ENCODE results near the gene EBF3.

The EBF3 gene

DNA sequence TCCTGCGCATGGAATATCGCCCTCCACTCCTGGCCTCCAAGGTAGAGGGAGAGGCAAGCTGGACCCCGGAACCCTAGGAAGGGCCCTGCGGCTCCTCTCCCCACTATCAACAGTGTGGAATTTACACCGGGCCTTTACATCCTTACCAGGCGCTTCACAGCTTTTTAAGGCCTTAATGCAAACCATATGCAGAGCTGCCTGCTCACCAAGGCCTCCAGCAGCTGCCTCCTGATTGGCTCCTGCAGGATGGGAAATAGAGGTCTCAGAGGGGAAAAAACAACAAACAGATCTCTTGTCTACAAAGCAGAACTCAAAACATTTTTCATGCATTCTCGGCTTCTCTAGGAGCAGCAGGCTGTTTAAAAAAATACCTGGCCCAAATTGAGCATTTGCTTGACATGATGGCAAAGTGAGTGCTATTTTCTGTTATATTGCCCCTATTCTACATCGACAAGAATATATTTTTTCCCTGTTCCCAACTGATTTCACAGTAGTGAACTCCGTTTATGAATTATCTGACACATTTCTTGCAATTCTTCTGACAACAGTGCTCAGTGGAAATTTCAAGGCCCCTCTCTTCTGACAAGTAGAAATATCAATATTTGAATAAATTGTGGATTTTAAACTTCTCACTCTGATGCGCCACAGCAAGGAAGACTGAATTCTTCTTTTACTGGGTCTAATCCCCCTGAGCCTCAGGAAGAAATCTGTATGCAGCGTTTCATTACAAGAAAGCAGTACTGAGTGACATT is 51.7 kb downstream of the EBF3 start:
- DNase-seq (ENCODE audit: low read depth), result peak; percentile 62

DNA sequence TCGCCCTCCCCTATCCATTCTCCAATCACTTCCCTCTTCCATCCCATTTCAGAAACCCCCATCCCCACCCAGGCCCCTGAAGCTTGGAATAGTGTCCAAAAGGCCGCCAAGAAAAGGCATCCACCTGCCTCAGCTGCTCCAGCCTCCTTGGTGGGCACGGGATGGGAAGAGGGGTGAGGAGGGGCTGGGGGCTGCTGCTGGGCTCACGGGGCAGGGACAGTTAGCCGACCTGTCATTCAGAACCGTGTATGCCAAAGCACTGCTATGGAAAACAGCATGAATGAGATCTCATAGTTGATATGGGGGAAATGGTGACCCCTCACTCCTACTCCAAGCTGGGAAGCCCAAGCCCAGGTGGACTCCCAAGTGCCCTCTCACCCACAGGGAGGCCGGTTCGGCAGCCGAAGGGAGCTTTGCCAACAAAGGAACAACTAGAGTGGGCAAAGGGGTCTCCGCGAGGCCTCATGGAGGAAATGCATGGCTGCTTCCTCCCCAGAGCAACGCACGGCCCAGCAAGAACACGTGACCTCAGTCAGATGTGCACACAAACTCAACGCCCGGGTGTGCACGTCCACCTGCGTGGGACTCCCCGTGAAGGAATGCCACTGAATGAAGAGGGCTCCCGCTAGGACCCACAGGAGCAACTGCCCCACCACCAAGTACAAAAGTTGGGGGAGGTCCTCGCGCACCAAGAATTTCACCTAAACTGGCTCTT is 52.5 kb downstream of the EBF3 start:
- DNase-seq (ENCODE audit: low read depth), result no peak

DNA sequence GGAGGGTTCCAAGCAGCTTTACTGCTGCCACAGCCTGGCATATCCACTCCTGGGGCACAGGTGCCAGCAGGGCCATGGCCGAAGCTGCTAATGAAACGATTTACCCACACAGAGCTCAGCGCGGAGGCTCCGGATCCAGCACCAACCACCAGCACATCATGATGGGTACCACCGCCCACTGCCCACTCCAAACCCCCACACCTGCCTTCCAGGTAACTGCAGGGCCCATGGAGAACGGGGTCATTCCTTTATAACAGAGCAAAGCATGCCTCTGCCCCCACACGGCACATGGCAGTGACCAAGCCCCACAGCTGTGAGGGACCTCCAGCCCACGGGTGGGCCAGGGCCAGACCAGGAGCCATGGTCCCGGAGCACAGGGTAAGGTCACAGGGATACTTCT is 53.2 kb downstream of the EBF3 start:
- DNase-seq (ENCODE audit: low read depth), result no peak

DNA sequence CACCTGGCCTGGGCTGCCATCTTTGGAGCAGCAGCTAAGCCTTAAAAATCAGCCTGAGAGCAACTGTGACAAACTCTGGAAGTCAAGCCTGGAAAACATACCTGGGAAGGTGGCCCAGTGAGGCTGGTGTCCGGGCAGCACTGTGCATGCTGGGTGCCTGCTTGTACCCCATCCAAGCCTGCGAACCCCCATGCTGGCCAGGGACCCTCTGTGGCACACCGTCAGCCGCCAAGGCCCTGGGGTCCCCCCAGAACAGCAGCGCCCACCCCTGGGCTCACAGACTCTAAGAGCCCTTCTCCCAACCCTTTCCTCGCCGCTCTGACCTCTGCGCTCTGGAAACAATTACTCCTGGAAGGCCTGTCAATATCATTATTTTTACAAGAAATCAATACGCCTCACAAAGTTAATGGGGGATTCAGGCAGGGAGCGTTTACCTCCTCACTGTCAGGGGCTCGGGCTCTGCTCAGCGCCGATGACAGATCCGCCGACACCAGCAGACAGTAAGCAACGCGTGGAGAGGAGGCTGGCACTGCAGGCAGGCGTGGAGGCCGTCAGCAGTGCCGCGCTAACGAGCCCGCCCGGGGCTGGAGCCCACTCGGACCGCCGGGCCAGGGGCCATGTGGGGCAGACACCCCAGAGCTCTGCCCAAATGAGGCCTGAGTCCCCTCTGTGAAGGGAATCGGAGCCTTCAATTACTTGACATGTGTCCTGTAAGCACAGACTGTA is 54.4 kb downstream of the EBF3 start:
- no peak for DNase-seq (ENCODE audit: low read depth)

DNA sequence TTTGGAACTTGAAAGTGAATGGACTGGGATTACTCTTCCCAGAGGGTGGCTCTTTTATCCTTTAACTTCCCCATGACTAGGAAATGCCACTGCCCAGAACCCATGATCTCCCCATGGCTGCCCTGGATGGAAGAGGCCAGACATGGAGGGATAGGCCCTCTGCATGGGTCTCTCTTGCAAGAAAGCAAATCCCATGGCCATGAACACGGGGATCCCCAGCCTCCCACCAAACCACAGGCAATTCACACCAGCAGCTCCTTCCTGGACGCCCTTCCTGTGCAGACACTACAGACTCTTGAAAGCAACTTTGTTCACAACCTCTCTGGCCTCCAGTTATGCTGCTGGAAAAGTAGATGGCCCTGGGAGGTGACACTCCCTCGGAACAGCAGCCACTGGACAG is 55.0 kb downstream of the EBF3 start:
- no peak for DNase-seq (ENCODE audit: low read depth)

DNA sequence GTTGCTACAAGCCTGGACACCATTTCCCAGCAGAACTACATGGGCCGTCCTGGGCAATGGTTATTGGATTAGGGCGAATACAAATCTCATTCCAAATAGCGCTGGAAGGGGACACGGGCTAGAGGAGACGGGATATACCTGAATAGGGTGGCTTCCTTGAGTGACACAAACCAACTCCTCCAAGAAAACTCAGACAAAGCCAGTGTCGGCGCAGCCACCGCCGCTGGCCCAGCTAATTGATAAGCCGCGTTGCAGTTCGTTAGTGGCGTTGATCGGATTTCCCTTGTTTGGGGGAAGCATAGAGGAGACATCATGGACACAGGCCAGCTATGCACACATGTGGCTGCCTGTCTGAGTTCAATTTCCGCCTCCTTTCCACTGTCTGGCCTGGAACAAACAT is 55.7 kb downstream of the EBF3 start:
- no peak for DNase-seq (ENCODE audit: low read depth)

DNA sequence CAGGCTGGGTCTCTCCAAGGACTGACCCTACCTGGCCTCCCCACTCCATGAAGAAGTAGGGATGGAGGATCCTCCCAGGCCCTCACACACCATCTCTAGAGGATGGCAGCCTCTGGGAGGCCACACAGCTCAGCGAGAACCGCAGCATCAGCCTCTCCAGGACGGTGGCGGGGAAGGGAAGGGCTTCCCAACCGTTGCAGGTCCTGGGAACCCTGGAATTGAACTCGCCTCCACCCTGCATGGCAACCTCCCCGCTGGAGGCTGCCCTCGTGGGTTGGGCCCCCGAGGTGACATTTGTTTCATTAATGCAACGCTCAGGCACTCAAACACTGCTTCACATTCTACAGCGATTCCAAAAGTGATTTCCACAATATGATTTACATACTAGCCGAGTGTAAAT is 58.5 kb downstream of the EBF3 start:
- no peak for DNase-seq (ENCODE audit: low read depth)

DNA sequence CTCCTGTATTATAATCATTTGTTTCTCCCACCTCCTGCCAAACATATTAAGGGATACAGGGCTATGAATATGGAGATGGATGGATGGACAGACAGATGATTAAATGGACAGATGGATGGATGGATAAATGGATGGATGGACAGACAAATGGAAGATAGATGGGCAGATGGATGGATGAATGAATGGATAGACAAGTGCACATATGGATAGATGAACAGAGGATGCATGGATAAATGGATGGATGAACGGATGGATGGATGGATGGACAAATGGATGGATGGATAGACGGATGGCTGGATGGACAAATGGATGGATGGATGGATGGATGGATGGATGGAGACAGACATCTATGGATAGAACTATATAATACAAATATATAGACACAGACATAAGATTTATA is 59.8 kb downstream of the EBF3 start:
- DNase-seq (ENCODE audit: low read depth), result no peak

DNA sequence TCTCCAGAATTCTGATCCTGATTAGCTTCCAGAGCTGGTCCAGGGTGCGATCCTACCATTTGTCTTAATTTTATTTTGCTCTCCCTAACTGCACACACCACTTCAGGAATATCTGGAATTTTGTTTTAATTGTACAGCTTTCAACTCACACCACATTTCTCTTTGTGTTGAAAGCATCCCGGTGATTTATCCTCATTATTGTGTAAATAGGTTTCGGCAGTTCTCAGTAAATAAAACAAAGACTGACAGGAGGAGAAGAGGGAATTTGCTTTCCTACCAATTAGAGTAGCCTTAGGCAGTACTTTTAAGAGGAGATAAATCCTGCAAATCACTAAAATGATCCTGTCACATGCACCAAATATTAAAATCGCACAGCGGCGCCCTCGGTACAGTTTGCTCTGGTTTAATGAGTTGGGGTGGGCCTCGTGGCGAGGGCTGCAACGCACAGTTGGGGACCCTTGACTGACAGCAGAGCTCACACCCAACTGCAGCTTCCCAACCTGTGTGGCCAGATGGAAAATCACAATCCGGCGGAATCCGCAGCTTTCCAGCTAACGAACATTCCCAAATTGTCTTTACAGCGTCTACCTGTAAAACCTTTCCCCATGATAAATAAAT is 62.6 kb downstream of the EBF3 start:
- no peak for DNase-seq (ENCODE audit: low read depth)

DNA sequence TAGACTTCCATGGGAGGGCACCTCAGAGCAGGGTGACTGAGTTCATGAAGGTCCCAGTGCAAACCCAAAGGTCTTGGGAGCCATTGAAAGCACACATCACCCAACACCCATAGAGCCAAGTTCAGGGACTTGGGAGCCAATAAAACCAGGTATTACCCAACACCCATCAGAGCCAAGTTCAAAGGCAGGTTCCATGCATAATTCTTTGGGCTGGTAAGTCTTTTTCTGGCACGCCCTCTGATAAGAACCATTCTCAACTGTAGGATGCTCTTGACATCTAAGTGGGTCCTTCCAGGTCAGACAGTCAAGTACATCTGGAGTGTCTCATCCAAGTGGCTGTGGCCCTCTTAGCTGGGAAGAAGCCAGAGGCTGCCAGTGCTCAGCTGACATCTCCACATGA is 63.2 kb downstream of the EBF3 start:
- no peak for DNase-seq (ENCODE audit: low read depth)

DNA sequence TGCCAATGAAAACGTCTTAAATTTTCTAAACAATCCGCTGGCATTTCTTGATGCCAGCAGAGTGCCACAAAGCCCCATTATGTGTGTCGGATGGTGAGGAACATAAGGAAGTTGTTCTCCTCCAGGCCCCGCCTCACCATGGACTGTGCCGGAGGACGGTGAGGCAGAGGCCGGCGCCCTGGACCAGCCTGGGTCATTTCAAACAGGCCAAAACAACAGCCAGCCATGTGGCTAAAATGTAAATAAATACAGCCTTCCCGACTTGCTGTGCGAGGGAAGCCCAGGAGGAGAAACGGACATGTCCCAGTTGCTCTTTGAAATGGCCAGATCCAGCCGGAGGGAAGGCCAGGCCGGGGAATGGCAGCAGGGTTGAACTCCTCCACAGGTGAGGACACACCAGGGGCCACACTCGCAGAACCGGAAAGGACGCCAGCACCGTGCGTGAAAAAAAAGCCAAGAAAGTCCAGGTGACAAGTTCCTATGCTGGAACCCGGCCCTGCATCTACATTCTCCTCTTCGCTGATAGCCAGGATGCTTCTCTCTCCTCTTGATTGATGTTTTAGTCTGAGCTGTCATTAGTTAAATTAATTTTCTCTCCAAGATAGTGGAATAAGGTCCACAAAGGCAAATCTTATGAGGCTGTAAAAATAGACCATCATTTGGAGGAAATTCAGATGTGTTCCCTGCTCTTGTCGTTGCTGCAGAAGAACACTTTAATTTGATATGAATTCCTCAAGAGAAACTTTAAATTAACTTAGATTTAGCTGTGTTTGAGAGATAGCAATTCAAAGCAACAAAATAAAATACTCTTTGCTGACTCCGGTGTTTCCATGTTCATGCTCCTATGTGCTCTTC is 64.6 kb downstream of the EBF3 start:
- no peak for DNase-seq (ENCODE audit: low read depth)

DNA sequence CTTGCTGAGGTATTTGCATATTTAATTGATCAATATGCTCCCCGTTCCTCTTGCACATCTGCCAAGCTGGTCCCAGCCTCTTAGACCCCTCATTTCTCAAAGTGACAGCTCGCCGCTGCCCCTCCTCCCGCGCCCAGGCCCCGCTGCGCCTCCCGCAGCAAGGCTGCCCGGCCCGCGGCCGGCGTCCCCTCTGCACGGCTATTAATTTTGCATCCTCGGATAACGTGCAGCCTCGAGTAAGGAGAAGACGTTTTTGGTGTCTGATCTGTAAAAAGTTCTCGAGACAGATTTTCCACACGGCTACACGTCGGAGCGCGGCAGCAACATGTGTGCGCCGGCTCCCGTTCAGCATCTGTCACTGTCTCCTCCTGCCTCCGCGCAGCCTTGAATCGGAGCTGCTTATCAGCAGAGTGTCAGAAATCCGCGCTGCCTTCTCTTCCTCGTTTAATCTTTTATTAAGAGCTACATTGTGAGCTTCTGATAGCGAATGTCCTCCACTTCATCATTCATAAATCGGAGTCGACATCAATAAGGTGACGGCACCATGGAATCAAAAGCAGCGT is 65.3 kb downstream of the EBF3 start:
- no peak for DNase-seq (ENCODE audit: low read depth)

DNA sequence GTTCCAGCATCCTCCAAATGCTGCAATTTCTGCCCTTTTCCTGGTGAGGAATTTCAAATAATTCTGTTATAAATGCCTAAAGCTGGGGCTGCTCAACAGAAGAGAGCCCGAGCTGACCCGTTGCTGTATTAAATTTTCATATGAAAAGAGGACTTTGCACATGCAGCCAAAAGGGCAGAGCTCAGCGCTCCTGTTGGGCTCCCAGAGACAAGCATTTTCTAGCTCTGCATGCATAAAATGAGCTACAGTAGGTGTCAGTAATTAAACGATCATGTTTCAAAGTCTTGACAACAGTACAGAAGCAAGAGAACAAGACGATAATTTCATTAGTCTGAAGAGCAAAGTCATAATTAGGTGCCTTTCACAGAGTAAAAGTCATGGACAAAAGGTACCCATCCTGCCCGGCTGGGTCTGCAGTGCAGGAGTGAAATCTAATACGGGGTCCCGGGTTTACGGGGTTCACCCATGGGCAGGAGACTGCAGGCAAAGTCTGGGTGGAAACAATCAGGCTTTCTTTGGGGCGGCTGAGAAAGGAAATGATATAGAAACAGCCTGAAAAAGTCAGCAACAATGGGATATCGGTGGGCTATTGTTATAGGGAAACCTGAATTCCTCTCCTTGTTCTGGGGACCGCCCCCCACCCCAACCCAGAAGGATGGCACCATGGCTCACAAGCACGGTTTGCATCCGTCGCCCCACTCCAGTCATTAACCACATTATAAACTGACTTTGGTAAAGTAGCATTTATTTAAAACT is 66.0 kb downstream of the EBF3 start:
- DNase-seq (ENCODE audit: low read depth), result no peak

DNA sequence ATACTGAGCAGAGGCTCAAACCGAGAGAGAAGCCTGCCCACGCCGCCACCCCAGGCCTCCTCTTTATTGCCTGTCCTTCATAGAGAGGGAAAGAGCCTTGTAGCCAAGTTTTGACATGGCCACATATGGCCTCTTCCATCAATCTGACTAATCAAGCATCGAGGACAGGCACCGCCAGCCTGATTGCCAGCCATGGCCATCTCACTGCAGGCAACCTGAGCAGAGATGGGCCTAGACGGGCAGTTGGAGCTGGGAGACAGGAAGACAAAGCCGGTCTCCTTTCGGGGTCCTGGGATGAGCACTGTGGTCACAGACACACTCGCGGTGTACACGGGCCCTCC is 67.2 kb downstream of the EBF3 start:
- no peak for DNase-seq (ENCODE audit: low read depth)

DNA sequence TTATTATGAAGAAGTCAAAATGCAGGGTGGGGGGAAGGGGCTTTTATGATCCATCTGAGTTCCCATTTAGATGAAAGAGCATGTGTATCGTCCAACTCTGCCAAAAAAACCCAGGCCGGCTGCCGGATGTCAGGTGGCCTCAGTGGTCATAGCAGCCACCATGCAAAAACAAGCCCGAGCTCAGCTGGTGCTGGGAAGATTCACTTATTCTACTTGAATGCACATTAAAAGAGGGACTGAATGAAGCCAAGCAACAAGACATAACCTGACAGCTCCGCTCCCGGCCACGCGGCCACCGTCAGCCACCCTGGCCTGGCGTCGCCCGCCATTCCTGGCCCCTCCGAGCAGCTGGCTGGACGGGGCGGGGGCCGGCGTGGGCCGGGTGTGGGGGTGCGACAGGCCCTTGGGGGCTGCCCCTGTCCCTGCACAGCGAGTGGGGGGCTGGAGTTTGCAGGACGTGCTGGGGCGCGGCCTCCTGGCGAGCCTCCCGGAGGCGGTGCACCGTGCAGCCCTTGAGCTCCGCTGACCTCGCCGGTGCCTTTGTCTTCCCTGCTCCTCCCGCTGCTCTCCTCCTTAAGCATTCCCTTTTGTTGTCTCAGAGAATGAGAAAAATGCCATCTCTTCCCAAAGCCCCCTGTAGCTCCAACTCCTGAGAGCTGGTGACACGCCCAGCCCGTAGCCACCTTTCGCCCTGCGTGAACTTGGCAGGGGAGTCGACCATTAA is 67.8 kb downstream of the EBF3 start:
- no peak for DNase-seq (ENCODE audit: low read depth)

DNA sequence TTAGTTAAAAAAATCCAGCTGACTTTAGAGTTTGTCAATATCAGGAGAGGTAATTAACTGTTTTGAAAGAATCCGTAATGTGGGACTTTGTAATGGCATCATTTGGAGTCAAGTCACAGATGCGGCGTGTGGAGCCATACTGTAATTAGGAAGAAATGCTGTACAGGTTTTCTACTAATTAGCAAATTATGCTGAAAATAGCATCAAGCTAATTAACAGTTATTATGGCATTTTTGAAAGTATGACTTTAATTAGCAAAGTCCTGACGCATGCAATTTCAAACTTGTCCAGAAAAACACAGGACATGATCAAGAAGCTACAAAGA is 68.3 kb downstream of the EBF3 start:
- DNase-seq (ENCODE audit: low read depth), result no peak

DNA sequence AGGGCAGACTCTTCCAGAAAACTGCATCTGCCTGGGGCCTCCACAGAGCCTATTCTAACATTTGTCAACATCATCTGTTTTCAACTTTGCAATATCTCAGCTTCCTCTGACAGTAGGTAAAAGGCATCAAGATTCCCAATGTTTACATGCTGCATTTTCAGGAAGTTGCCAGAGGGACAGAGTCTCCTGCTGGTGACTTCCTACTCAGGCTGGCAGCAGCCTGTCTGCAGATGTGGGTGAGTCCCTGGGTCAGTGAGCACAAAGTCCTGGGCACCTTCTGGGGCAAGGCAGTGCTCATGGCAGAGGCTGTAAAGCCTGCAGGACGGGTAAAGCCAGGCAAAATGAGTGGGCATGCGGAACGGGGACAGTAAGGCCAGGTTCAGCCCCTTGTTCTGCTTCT is 69.4 kb downstream of the EBF3 start:
- no peak for DNase-seq (ENCODE audit: low read depth)

DNA sequence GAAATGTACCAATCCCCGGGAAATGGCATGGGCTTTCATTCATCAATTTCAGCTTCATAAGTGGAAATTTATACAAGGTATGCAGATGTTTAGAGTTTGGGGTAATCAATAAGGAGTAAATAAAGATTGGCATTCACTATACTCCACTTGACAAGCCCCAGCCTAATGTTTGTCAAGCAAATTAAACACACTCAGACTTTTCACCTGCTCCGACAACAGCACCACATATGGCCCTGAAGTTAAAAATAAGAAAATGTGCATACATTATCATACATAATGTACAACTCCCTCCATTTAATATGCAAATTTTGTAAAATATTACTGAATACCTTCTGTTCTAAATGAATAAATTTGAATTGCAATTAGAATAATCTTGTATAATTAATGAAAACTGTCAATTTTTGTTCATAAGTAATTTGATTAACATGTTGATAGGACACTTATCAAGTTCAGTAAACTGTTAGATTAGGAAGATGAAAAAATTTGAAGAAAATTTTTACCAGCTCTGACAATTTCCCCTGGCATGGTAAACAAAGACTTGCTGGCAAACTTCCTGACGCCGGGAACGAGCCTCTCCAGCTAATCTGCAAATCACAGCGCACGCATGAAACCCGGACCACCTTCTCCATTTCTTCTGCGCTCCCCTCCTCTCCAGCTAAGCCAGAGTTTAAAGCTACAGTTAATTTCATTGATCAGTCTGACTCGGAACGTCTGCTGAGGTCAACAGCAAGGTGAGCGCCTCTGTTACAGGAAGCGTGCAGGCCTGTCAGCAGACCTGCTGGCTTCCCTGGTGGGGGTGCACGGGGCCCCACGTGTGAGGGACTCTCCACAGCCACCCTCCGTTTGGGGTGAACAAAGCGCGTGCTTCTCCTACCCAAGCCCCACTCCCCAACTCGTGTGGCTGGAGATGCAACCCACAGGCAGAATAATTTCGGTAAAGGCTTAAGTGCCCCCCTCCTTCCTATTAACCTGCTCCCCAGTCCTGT is 70.7 kb downstream of the EBF3 start:
- DNase-seq (ENCODE audit: low read depth), result no peak

DNA sequence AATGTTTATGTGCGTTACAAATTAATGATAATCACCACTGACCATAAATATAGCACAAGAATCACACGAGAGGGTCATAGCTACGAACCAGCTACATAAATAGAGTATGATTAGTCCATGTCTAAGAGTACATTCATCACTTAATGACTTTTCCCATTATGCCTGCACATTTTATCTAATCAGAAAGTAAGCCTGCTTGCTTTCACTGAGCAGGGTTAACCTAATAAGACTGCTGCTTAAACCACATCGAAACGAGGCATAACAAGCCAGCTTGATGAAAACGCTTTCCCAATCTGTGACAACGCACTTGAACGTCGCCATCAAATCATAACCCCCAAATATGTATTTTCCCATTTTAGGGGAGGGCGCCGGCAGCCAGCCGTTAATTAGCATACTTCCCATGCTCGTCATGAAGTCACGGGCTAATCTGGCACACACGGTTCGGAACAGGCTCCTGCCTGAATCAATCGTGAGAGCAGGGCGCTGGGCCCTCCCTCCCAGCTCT is 71.5 kb downstream of the EBF3 start:
- DNase-seq (ENCODE audit: low read depth), result no peak

Data from fibroblast of the conjunctiva (primary cell).